Neural progenitor cell (in vitro differentiated cells): ENCODE results near the gene DYSF. TPM values are rescaled to one million over a fixed set of nuclear protein-coding genes. Genes with fewer than 3 reads are reported as not detected.

ENCODE experiments used
- DNase-seq: peaks from one replicate; pipeline ENCODE4 v3.0.0-alpha.2; 2016; ENCODE audit warnings: low spot score
- H2AFZ ChIP-seq: fragments of 200-600 bp; sonication (generic); replicated peaks from 2 replicates; pipeline ENCODE4 v1.6.1; 2016; ENCODE audit warnings: antibody characterized with exemption
- H3F3A ChIP-seq: fragments of 200-600 bp; sonication (generic); 2 replicates; pipeline ENCODE4 v1.6.1; 2016; ENCODE audit warnings: antibody characterized with exemption, low read depth
- H3K27ac ChIP-seq: fragments of 200-600 bp; sonication (generic); 2 replicates; pipeline ENCODE4 v1.5.1; 2016; ENCODE audit warnings: mild to moderate bottlenecking
- H3K27me3 ChIP-seq: fragments of 200-600 bp; sonication (generic); 2 replicates; pipeline ENCODE4 v1.6.1; 2016; ENCODE audit warnings: mild to moderate bottlenecking, moderate library complexity
- H3K36me3 ChIP-seq: fragments of 200-600 bp; sonication (generic); 2 replicates; pipeline ENCODE4 v1.5.1; 2016
- H3K4me1 ChIP-seq: fragments of 200-600 bp; sonication (generic); 2 replicates; pipeline ENCODE4 v1.6.1; 2016; ENCODE audit warnings: mixed run types
- H3K4me2 ChIP-seq: fragments of 200-600 bp; sonication (generic); 2 replicates; pipeline ENCODE4 v1.6.1; 2016
- H3K4me3 ChIP-seq: fragments of 200-600 bp; sonication (generic); 2 replicates; pipeline ENCODE4 v1.5.1; 2016
- H3K79me2 ChIP-seq: fragments of 200-600 bp; sonication (generic); 2 replicates; pipeline ENCODE4 v1.6.1; 2016; ENCODE audit warnings: low read depth
- H3K9ac ChIP-seq: fragments of 200-600 bp; sonication (generic); 2 replicates; pipeline ENCODE4 v1.6.1; 2016
- H3K9me3 ChIP-seq: fragments of 200-600 bp; sonication (generic); 2 replicates; pipeline ENCODE4 v1.5.1; 2016; ENCODE audit warnings: low read depth
- H4K20me1 ChIP-seq: fragments of 200-600 bp; sonication (generic); 2 replicates; pipeline ENCODE4 v1.6.1; 2016; ENCODE audit warnings: low read depth
- H3K27ac Mint-ChIP-seq: 3 replicates; pipeline ENCODE4 v1.8.0; 2021; ENCODE audit warnings: mixed read lengths
- H3K27me3 Mint-ChIP-seq: 2 replicates; pipeline ENCODE4 v1.8.0; 2022; ENCODE audit warnings: low read depth, mild to moderate bottlenecking, inconsistent platforms, moderate library complexity, mixed read lengths; ENCODE audit not compliant: insufficient read depth
- H3K36me3 Mint-ChIP-seq: 3 replicates; pipeline ENCODE4 v1.8.0; 2021; ENCODE audit warnings: mixed read lengths
- H3K4me1 Mint-ChIP-seq: 3 replicates; pipeline ENCODE4 v1.8.0; 2021; ENCODE audit warnings: mixed read lengths
- H3K4me3 Mint-ChIP-seq: 3 replicates; pipeline ENCODE4 v1.8.0; 2021; ENCODE audit warnings: mild to moderate bottlenecking, moderate library complexity, mixed read lengths
- H3K9me3 Mint-ChIP-seq: 3 replicates; pipeline ENCODE4 v1.8.0; 2020; ENCODE audit warnings: mixed read lengths
- CTCF ChIP-seq: fragments of 200-600 bp; sonication (generic); IDR thresholded peaks from 2 replicates; pipeline ENCODE4 v1.5.1; 2017; ENCODE audit warnings: antibody characterized with exemption, mild to moderate bottlenecking
- EZH2 ChIP-seq: fragments of 200-600 bp; sonication (generic); IDR thresholded peaks from 2 replicates; pipeline ENCODE4 v1.6.1; 2017; ENCODE audit warnings: antibody characterized with exemption, mild to moderate bottlenecking, moderate library complexity
- EZH2phosphoT487 ChIP-seq: fragments of 200-600 bp; sonication (generic); IDR thresholded peaks from 2 replicates; pipeline ENCODE4 v1.6.1; 2017; ENCODE audit warnings: antibody characterized with exemption
- total RNA-seq: library from RNA; depleted of rRNA; stranded (reverse); fragments of >200 nt; gene quantifications from 2 replicates; pipeline ENCODE4 v1.2.3, GENCODE V29; 2015; ENCODE audit warnings: low replicate concordance

The DYSF gene
- total RNA-seq, 1 donor from 2014 or later, result 0.39 TPM

DNA sequence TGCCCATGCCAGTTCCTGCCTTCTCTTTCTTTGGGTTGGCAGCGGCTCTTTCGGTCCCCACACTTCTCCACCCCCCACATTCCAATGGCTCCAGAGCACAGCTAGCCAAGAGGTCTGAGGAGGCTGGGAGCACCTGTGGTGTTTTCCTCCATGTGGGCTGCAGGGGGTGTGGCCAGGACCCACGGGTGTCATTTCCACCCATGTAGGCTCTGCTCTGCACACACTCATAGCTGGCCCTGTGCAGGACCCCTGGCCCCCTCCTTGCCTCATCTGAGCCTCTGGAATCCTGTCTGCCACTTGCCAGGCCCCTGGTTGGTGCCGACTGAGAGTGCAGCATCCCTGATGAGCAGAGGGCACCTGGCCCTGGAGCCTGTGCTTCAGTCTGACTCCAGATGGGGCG lies 46.3 kb downstream of the DYSF start:
- no peak for DNase-seq
- Mint-ChIP-seq H3K4me3 (no peak overlapping the region), H3K4me1 (peaks cover 25% of the 10 kb centered on the region), H3K9me3 (no peaks in the 10 kb centered on the region), H3K36me3 (no peaks in the 10 kb centered on the region), H3K27me3 (peaks cover 6% of the 10 kb centered on the region), H3K27ac (no peak overlapping the region)
- Histone ChIP-seq H3K4me2 (no peak overlapping the region), H3K4me3 (no peak overlapping the region), H3K4me1 (peaks cover 13% of the 10 kb centered on the region), H3K9me3 (no peaks in the 10 kb centered on the region), H3K79me2 (no peaks in the 10 kb centered on the region), H3K9ac (no peak overlapping the region), H4K20me1 (no peaks in the 10 kb centered on the region), H3K27me3 (no peaks in the 10 kb centered on the region), H3K36me3 (no peaks in the 10 kb centered on the region), H2AFZ (no peak overlapping the region), H3F3A (peaks cover 7% of the 10 kb centered on the region), H3K27ac (no peak overlapping the region)
- TF ChIP-seq EZH2phosphoT487, result no peak
- no peak for TF ChIP-seq EZH2
- no peak for TF ChIP-seq CTCF

DNA sequence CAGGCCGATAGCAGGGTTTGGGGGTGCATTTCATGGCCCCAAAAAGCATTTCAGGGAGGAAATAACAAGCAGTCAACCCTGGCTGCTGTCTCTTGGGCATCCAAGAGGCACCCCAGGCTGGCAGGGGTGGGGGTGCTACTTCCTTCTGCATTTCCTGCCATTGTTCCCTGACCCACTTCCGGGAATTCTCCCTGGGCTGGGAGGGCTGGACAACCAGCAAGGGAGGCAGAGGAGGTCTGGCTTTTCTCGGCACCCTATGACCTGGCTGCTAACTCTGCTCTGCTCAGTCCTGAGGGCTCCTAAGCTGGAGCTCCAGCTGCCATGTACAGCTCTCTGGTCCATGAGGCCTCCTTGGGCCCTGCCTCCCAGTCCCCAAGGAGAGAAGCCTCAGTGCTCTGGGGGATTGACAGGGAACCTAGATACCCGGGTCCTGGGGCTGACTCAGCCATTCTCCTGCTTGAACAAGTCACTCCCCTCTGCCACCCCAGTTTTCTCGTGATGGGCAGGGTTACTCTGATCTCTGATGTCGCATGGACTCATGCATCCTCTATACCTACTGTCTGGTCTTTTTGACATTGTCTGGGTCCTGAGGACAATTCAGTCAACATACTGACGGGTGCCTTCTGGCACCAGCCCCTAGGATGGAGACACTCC lies 47.2 kb downstream of the DYSF start:
- Mint-ChIP-seq H3K4me3 (no peak overlapping the region), H3K27me3 (peaks cover 6% of the 10 kb centered on the region), H3K36me3 (no peaks in the 10 kb centered on the region), H3K9me3 (no peaks in the 10 kb centered on the region), H3K27ac (no peak overlapping the region), H3K4me1 (peaks cover 25% of the 10 kb centered on the region)
- Histone ChIP-seq H3K9me3 (no peaks in the 10 kb centered on the region), H2AFZ (peak overlapping the region; percentile 10), H3K79me2 (no peaks in the 10 kb centered on the region), H3K27me3 (no peaks in the 10 kb centered on the region), H3F3A (peaks cover 7% of the 10 kb centered on the region), H3K36me3 (no peaks in the 10 kb centered on the region), H3K4me2 (no peak overlapping the region), H3K4me3 (no peak overlapping the region), H4K20me1 (no peaks in the 10 kb centered on the region), H3K27ac (no peak overlapping the region), H3K4me1 (peaks cover 13% of the 10 kb centered on the region), H3K9ac (no peak overlapping the region)
- DNase-seq, result no peak
- TF ChIP-seq EZH2, result no peak
- TF ChIP-seq CTCF, result no peak
- no peak for TF ChIP-seq EZH2phosphoT487

- H3K36me3 Mint-ChIP-seq, result no peaks in the 10 kb centered on the region
- H4K20me1 ChIP-seq, result no peaks in the 10 kb centered on the region
- H3K27me3 ChIP-seq, result no peaks in the 10 kb centered on the region
- TF ChIP-seq EZH2, result no peak
- no peak for TF ChIP-seq EZH2phosphoT487
- no peak for TF ChIP-seq CTCF
- no peak overlapping the region for H3K27ac ChIP-seq
- H3K4me2 ChIP-seq, result no peak overlapping the region
- no peak overlapping the region for H2AFZ ChIP-seq
- H3K4me1 Mint-ChIP-seq, result peaks cover 5% of the 10 kb centered on the region
- H3K27me3 Mint-ChIP-seq, result peaks cover 5% of the 10 kb centered on the region
- H3K9me3 ChIP-seq, result no peaks in the 10 kb centered on the region
- H3K36me3 ChIP-seq, result no peaks in the 10 kb centered on the region
- DNase-seq, result no peak
- no peaks in the 10 kb centered on the region for H3K79me2 ChIP-seq
- no peaks in the 10 kb centered on the region for H3K9me3 Mint-ChIP-seq
- peaks cover 2% of the 10 kb centered on the region for H3F3A ChIP-seq
- peak overlapping the region; percentile 4 for H3K27ac Mint-ChIP-seq
- no peak overlapping the region for H3K4me3 Mint-ChIP-seq
- no peak overlapping the region for H3K4me3 ChIP-seq
- no peak overlapping the region for H3K9ac ChIP-seq
- H3K4me1 ChIP-seq, result peaks cover 6% of the 10 kb centered on the region
Observed at GRCh38 chr2:71502941-71503738, 49.8 kb downstream of the DYSF start.
